Measurements from ENCODE around the gene GARIN5A. TPM values are rescaled to one million over a fixed set of nuclear protein-coding genes. Genes with fewer than 3 reads are reported as not detected.
"Not testable (repeated sequence)": the region's sequence is repeated elsewhere in the genome, so short reads cannot be mapped to it uniquely, and the experiment has no call there.

GARIN5A gene
- total and polyA plus RNA-seq, 8 donors, result 0.55 to 3.1 (median 1.4) TPM; not detected in 2

GRCh38 chr19:50475736-50476223 lies 868 bp downstream of the GARIN5A start:
- peak overlapping the region; percentile 40 to 90 (median 89) for H3K27ac ChIP-seq
- peak overlapping the region; percentile 86 to 97 (median 94) for H3K4me3 ChIP-seq
- 68 to 78% (median 75%) methylated on average over 27 to 29 of the region's 29 CpGs for WGBS, 5 donors
- H3K9me3 ChIP-seq, result no peaks in the 10 kb centered on the region
- intact Hi-C loops (cut with DNase I; ENCODE audit: low total_unique reads), result no loop called here
- H3K36me3 ChIP-seq, result peaks cover 20 to 29% (median 27%) of the 10 kb centered on the region in 4 donors
- no peak for TF ChIP-seq POLR2A (IDR thresholded peaks at IDR 0.05)
- TF ChIP-seq POLR2AphosphoS5 (IDR thresholded peaks at IDR 0.05), result no peak
- TF ChIP-seq EP300 (IDR thresholded peaks at IDR 0.05), result peak; percentile 39
- TF ChIP-seq CTCF (IDR thresholded peaks at IDR 0.05), result no peak
- H3K4me1 ChIP-seq, result peaks cover 12 to 29% (median 20%) of the 10 kb centered on the region in 4 donors
- no peaks in the 10 kb centered on the region for H3K27me3 ChIP-seq
- DNase-seq, result no peak

DNA sequence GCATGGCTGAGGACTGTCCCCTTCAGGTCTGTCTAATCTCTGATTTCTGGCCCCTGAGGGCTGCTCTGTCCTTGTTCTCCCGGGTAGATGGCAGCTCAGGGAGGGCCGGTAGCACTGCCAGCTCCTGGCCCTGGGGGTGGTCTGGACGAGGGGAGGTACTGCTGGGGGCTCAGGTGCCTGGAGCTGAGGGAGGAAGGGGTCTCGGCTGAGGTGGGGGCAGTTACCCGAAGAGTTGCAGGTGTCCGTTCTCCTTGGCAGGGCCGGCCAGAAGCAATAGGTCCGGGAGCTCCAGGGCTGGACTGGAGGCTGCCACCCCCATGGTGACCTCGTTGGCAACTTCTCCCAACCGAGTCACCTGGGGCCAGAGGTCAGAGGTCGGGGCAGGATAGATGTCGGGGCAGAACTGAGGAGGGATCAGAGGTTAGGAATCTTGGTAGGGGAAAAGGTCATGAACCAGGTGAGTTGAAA lies 1.5 kb downstream of the GARIN5A start:
- H3K4me1 ChIP-seq, result peaks cover 12 to 29% (median 20%) of the 10 kb centered on the region in 4 donors
- H3K9me3 ChIP-seq, result no peaks in the 10 kb centered on the region
- 66 to 85% (median 80%) methylated on average over 5 to 12 of the region's 12 CpGs for WGBS, 5 donors
- intact Hi-C loops (cut with DNase I; ENCODE audit: low total_unique reads), result no loop called here
- peaks cover 14 to 23% (median 20%) of the 10 kb centered on the region in 4 donors for H3K36me3 ChIP-seq
- no peak for DNase-seq
- H3K27me3 ChIP-seq, result no peaks in the 10 kb centered on the region
- H3K27ac ChIP-seq, result peak overlapping the region in 1 of 5 donors; percentile 89
- no peak overlapping the region for H3K4me3 ChIP-seq
- TF ChIP-seq CTCF (IDR thresholded peaks at IDR 0.05) (no peak), POLR2A (IDR thresholded peaks at IDR 0.05) (no peak), POLR2AphosphoS5 (IDR thresholded peaks at IDR 0.05) (no peak), EP300 (IDR thresholded peaks at IDR 0.05) (no peak)

DNA sequence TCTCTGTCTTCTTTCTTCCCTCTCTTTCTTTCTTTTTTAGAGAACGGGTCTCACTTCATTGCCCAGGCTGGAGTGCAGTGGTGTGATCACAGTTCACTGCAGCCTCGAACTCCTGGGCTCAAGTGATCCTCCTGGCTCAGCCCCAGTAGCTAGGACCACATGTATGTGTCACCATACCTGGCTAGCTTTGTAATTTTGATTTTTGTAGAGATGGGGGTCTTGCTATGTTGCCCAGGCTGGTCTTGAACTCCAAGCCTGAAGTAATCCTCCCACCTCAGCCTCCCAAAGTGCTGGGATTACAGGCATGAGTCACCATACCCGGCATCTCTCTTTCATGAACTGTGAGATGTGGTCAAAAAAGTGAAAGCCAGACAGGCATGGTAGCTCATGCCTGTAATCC lies 3.3 kb downstream of the GARIN5A start:
- WGBS, 5 donors, result 53 to 70% (median 64%) methylated on average over 3 of the region's 3 CpGs
- H3K27me3 ChIP-seq; DNase-seq; H3K4me3 ChIP-seq; H3K36me3 ChIP-seq; H3K27ac ChIP-seq; intact Hi-C loops (cut with DNase I; ENCODE audit: low total_unique reads); H3K9me3 ChIP-seq: not testable (repeated sequence)
- H3K4me1 ChIP-seq, result peaks cover 12 to 21% (median 15%) of the 10 kb centered on the region in 4 donors

GRCh38 chr19:50468818-50469217 lies 7.8 kb downstream of the GARIN5A start:
- no peak for TF ChIP-seq EP300 (IDR thresholded peaks at IDR 0.05)
- no peak for TF ChIP-seq POLR2A (IDR thresholded peaks at IDR 0.05)
- no peak for TF ChIP-seq CTCF (IDR thresholded peaks at IDR 0.05)
- TF ChIP-seq POLR2AphosphoS5 (IDR thresholded peaks at IDR 0.05), result no peak
- peaks cover 0 to 27% (median 0%) of the 10 kb centered on the region in 3 donors for H3K27me3 ChIP-seq
- intact Hi-C loops (cut with DNase I; ENCODE audit: low total_unique reads), result no loop called here
- H3K27ac ChIP-seq, result no peak overlapping the region
- 84 to 91% (median 90%) methylated on average over 5 to 6 of the region's 6 CpGs for WGBS, 5 donors
- no peaks in the 10 kb centered on the region for H3K36me3 ChIP-seq
- H3K4me1 ChIP-seq, result peaks cover 0 to 7% (median 0%) of the 10 kb centered on the region in 4 donors
- no peak overlapping the region for H3K4me3 ChIP-seq
- DNase-seq, result no peak
- no peaks in the 10 kb centered on the region for H3K9me3 ChIP-seq

DNA sequence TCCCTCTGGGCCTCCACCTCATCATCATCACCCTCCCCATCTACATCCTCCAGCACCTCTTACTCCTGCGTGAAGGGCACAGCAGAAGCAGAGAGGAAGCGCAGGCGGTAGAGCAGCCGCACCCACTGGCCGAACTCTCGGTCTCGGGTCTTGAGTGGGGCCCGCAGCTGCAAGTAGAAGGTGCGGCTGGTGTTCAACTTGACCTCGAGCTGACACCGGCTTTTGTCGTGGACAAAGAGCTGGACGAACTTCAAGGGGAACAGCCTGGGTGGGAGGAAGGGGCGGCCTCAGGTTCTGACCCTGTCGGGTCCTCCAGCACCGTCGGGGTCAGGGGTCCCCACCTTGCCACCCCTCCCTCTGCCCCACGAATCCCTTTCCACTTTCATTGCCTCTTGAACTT lies 9.1 kb downstream of the GARIN5A start:
- no peak overlapping the region for H3K27ac ChIP-seq
- TF ChIP-seq EP300 (IDR thresholded peaks at IDR 0.05) (no peak), CTCF (IDR thresholded peaks at IDR 0.05) (no peak), POLR2A (IDR thresholded peaks at IDR 0.05) (no peak), POLR2AphosphoS5 (IDR thresholded peaks at IDR 0.05) (no peak)
- H3K36me3 ChIP-seq, result no peaks in the 10 kb centered on the region
- intact Hi-C loops (cut with DNase I; ENCODE audit: low total_unique reads), result no loop called here
- no peaks in the 10 kb centered on the region for H3K9me3 ChIP-seq
- 76 to 85% (median 77%) methylated on average over 18 of the region's 18 CpGs for WGBS, 5 donors
- no peak for DNase-seq
- no peak overlapping the region for H3K4me3 ChIP-seq
- peaks cover 0 to 27% (median 0%) of the 10 kb centered on the region in 3 donors for H3K27me3 ChIP-seq
- H3K4me1 ChIP-seq, result peaks cover 0 to 7% (median 0%) of the 10 kb centered on the region in 4 donors
